ENCODE measurements around the gene SLC22A2. TPM values are rescaled to one million over a fixed set of nuclear protein-coding genes. Genes with fewer than 3 reads are reported as not detected.

The SLC22A2 gene
- total RNA-seq, 1 donor from 2014 or later = not detected

DNA sequence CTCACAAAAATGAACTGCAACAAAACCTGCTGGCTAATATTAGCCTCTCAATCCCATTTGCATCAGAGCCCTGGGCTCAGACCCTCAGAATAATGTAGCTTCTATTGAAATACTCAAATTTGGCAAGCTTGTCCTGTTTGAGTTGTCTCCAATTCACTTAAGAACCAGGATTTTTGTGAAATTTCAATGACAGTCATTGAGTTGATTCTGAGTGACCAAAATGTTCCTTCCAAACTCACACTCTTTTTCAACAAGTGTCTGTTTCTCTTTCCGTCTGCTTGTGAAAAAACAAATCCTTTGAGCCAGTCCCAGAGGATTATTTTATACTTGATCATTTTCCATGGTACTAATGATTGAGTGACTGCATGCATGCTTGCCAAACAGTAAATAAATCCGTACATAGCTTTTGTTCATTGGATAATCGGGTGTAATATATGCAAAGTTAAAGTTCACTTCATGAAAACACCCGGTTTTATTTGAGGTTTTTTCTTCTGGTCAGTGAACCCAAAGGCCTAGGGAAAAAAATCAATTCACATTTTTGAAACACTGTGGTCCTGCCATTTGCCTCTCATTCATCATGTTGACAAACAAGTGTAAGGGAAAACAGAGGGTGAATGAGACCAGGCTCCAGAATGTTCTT is 16.4 kb upstream of the SLC22A2 start:
- DNase-seq (ENCODE audit: extremely low read depth, low read depth, low spot score) = no peak

DNA sequence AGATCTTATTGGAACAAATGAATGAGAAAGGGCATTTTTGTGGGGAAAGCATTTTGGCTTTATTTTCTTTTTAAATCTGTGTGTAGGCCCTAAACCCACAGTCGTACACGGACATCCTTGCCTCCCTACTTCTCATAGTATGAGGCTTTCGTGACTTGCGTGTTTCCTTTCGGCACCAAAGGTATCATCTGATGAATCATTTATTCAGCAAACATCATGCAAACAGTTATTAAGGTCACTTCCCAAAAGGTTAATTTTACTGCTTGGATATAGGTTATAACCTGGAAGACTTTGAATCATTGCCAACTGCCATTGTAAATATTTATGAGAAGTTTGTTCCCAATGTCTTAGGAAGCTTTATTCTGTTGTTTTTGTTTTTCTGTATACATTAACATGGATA is 15.1 kb upstream of the SLC22A2 start:
- DNase-seq (ENCODE audit: extremely low read depth, low read depth, low spot score) = no peak

GRCh38 chr6:160273196-160273595 is 14.6 kb upstream of the SLC22A2 start:
- DNase-seq (ENCODE audit: extremely low read depth, low read depth, low spot score) = no peak

GRCh38 chr6:160272707-160273106 is 14.1 kb upstream of the SLC22A2 start:
- no peak for DNase-seq (ENCODE audit: extremely low read depth, low read depth, low spot score)

DNA sequence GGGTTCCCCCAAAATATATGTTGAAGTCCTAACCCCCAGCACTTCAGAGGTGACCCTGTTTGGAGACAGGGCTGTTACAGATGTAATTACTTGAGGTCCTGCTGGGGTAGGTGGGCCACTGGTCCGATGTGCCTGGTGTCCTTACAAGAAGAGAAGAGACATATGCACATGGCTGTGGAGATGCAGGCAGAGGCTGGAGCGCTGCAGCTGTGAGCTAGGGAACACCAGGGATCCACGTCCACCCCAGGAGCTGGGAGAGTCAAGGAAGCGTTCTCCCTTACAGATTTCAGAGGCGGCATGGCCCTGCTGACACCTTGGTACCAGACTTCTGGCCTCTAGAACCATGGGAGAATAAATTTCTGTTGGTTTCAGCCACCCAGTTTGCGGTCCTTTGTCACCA is 11.7 kb upstream of the SLC22A2 start:
- DNase-seq (ENCODE audit: extremely low read depth, low read depth, low spot score) = no peak

GRCh38 chr6:160269771-160270170 is 11.2 kb upstream of the SLC22A2 start:
- DNase-seq (ENCODE audit: extremely low read depth, low read depth, low spot score) = no peak

DNA sequence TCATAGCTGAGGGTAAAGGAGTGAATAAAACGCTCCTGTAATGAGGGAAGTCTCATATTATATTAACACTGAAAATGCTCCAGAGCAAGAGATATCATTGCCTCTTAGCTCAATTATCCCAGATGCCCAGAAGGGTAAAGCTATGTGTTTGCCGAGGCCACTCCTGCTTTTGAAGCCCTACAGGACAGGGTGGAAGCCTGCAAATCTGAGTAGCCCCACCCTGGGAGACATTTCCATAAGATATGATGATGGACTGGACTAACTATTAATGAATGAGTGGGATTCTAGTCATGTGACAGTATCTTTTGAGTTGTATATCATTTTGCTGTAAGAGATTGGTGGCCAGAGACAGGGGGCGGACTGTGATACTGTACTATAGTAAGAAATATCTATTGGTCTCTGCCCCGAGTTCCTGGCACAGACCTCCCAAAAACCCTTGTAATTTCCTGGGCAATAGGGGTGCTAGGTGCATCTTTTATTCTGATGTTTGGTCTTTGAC is 10.5 kb upstream of the SLC22A2 start:
- no peak for DNase-seq (ENCODE audit: extremely low read depth, low read depth, low spot score)

DNA sequence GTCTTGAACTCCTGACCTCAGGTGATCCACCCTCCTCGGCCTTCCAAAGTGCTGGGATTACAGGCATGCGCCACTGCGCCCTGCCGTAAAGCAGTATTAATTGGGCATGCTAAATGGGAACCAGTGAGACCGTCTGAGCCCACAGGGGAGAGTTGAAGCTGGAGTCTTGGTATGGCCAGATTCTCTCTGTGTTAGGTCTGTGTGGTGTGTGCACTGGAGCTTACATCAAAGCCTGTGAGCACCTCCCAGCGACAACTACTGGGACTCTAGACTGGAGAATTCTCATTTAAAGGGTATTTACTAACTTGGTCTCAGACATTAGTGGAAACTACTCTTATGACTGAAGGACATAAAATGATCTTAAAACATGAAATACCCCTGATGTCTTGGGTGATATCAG is 8.5 kb upstream of the SLC22A2 start:
- DNase-seq (ENCODE audit: extremely low read depth, low read depth, low spot score) = no peak

DNA sequence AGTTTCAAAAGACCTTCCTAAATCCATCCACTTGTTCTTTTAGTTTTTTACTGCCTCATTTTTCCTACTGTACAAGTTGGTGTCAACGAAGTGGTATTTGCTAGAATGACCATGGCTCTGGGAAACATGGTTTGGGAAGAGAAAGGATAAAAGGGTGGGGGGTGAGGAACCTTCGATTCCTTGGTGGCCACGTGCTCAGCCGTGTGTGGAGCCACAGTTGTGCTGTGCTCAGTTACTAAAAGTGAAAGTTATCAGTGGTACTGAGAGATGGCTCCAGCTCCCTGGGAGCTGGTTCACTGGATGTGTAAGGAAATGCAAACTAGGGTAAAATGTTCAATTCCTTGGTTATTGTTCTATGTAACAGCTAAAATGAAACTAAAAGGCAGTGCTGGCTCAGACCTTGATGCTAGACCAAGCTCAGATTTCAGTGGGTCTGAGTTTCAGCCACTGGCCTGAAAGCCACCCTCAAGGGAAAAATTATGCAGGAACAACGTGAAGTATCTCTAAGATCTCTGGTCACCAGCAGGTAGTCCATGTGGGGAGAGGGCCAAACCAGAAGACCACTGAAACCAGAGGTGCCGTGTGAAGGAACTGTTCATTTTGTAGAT is 7.4 kb upstream of the SLC22A2 start:
- no peak for DNase-seq (ENCODE audit: extremely low read depth, low read depth, low spot score)

DNA sequence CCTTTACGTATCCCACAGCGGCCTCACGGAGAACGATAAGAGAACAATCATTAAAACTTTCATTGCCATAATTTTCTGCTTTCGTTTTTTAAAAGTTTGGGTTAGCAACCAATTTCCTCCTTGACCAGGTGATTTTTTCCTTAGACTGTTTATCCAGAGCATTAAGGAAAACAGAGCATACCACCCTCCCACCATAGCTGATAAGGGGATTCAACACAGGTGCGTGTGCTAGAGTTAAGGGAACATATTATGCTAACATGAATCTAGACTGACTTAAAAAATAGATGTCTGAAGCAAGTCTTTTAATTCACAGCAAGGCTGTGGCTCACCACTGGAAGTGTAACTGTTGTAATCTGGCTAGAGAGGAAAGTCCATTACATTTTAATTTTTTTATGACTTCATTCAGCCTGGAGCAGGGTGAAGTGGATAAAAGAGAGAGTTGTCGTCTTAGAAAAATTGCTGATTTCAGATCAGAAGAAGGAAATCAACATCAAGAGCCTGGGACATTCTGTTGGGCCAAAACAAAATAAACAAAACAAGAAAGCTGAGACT is 5.5 kb upstream of the SLC22A2 start:
- no peak for DNase-seq (ENCODE audit: extremely low read depth, low read depth, low spot score)

- no peak for DNase-seq (ENCODE audit: extremely low read depth, low read depth, low spot score)
Observed at GRCh38 chr6:160263196-160263939, 4.7 kb upstream of the SLC22A2 start.

GRCh38 chr6:160261991-160262680 is 3.5 kb upstream of the SLC22A2 start:
- DNase-seq (ENCODE audit: extremely low read depth, low read depth, low spot score) = no peak

DNA sequence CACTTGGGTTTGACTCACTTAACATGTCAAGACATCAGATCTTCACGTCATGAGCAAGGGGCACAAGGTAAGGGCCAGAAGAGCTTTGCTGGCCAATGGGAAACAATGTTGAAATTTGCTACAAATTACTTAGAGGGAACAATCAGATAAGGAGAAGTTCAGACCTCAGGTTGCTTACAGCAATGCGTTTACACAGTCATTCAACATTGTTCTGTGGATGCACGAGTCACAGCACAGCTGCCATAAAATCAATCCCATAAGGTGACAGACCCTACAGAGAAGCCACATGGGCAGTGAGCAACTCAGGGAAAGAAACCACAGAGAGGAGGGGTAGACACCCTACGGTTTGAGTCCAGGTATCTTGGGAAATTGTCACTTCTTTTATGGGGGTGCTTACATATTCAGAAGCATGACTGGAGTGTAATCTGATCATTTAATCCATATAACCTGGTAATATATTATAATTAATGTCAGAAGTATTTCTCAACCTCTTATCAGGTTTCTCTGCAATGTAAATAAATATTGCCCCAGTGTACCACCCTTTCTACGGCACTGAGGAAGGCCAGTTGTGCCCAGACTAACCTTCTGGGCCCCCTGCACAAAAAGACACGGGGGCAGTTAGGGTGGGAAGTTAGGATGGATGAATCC is 2.3 kb upstream of the SLC22A2 start:
- no peak for DNase-seq (ENCODE audit: extremely low read depth, low read depth, low spot score)

- no peak for DNase-seq (ENCODE audit: extremely low read depth, low read depth, low spot score)
Observed at GRCh38 chr6:160260367-160260766, 1.7 kb upstream of the SLC22A2 start.

- no peak for DNase-seq (ENCODE audit: extremely low read depth, low read depth, low spot score)
Observed at GRCh38 chr6:160259598-160259997, 977 bp upstream of the SLC22A2 start.

DNA sequence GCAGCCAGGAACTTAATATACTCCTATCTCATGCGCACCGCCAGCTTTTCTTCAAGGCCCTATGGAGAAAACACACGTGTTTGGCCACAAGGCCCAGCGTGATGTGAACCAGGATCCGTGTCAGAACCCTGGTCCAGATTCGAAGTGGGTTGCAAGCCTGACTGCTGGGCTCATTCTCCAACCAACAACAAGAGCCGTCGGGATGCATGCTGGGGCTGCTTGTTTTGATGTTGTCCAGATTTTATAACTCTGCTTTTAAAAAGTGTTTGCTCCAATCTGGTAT is 463 bp upstream of the SLC22A2 start:
- no peak for DNase-seq (ENCODE audit: extremely low read depth, low read depth, low spot score)

DNA sequence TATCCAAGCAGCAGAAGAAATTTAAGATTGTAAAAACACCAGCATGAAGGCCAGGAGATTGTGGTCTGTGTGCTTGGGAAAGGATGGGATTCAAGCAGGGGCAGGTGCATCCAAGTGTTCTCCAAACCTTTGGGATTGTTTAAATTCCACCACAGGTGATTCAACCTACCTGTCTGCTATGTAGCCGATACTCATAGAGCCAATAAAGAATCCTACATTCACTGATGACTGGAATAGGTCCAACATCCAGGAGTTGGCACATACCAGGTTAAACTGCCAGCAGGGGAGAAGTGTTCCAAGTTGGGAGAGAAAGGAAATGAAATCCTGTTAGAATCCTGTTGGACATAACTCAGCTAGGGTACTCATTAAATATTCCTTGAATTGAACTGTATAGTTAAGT is 2.2 kb downstream of the SLC22A2 start:
- no peak for DNase-seq (ENCODE audit: extremely low read depth, low read depth, low spot score)

DNA sequence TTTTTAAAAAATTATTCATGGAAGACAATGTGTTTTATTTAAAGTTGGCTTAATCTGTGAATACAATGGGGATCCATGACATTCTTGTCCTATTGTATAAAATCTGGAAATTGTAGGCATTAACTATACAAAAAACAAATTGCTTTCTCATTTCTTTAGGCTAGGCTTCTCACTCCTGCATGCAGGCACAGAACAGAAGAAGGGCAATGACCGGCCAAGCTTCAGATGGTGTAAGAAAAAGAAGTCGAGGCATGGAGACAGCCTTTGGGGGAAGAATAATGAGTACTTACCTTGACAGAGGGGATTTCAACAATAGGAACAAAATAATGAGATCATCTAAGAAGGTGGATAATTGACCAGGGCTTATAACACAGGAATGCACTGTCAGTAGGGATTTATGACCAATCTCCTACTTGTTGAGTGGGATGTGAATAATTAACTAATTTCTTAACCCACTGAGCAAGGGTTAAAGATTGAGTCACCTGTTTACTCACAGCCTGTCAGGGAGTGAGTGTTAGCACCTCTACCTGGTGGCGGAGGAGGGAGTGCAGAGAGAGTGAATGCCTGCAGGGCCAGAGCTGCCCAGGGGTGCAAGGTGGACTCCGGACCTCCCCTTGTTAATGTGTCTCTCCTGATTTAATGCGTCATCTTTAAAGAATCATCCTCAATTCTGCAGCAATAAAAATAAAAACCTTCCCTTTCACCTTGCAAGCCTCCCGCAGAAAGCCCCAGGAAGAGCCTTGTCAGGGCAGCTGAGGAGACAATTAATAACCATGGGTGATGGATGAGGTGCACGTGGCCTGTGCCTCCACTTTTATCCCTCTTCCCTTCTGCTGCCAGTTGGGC is 3.9 kb downstream of the SLC22A2 start:
- no peak for DNase-seq (ENCODE audit: extremely low read depth, low read depth, low spot score)

GRCh38 chr6:160253714-160254113 is 4.9 kb downstream of the SLC22A2 start:
- DNase-seq (ENCODE audit: extremely low read depth, low read depth, low spot score) = no peak

DNA sequence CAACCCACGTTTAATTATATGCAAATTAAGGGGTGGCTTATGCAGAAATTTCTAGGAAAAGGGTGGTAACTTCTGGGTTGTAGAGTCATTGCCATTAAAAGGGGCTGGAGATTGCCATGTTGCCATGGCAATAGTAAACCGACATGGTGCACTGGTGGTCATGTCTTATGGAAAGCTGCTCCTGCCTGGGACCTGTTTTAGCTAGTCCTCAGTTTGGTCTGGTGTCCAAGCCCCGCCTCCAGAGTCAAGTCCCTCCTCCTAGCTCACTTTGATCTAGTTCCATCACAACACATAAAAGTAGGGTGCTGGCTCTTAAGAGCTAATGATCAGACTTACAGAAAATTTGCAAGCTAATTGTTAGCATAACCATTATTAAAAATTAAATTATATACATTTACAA is 5.3 kb downstream of the SLC22A2 start:
- DNase-seq (ENCODE audit: extremely low read depth, low read depth, low spot score) = no peak

All from glomerular endothelial cell (primary cell).